Mesenteric fat pad (tissue), 1 donor: ENCODE data around the gene LAMA4. TPM values are rescaled to one million over a fixed set of nuclear protein-coding genes. Genes with fewer than 3 reads are reported as not detected.
"Not testable (repeated sequence)": the region's sequence is repeated elsewhere in the genome, so short reads cannot be mapped to it uniquely, and the experiment has no call there.

Experiments
- DNase-seq: peaks from one replicate; pipeline ENCODE4 v3.0.0-alpha.2; 2020; ENCODE audit warnings: low spot score
- total RNA-seq: library from RNA; stranded (reverse); fragmentation: NEBNext Ultra II Directional; extraction: Animal tissue kit (Norgen Biotek cat#: 25700); gene quantifications from one replicate; pipeline ENCODE4 v1.2.1, GENCODE V29; 2021
- donor health status: DM: yes; HTN: yes; CAD: no.

The LAMA4 gene
- total RNA-seq, 1 donor from 2014 or later: 418 TPM

- no peak for DNase-seq
Observed at GRCh38 chr6:112215488-112216284, 38.7 kb downstream of the LAMA4 start.

- DNase-seq: no peak
Observed at GRCh38 chr6:112214739-112215269, 39.6 kb downstream of the LAMA4 start.

- DNase-seq: no peak
Observed at GRCh38 chr6:112210852-112211251, 43.5 kb downstream of the LAMA4 start.

- no peak for DNase-seq
Observed at GRCh38 chr6:112209131-112209530, 45.2 kb downstream of the LAMA4 start.

- no peak for DNase-seq
Observed at GRCh38 chr6:112207776-112208175, 46.6 kb downstream of the LAMA4 start.

- no peak for DNase-seq
Observed at GRCh38 chr6:112207131-112207530, 47.2 kb downstream of the LAMA4 start.

GRCh38 chr6:112206110-112206458, 48.3 kb downstream of the LAMA4 start:
- DNase-seq: no peak

GRCh38 chr6:112205427-112206109, 48.8 kb downstream of the LAMA4 start:
- DNase-seq: no peak

- DNase-seq: no peak
Observed at GRCh38 chr6:112204350-112204706, 50.0 kb downstream of the LAMA4 start.

GRCh38 chr6:112203577-112204349, 50.6 kb downstream of the LAMA4 start:
- no peak for DNase-seq

GRCh38 chr6:112202639-112203341, 51.6 kb downstream of the LAMA4 start:
- DNase-seq: no peak

GRCh38 chr6:112200185-112200914, 54.0 kb downstream of the LAMA4 start:
- DNase-seq: not testable (repeated sequence)

- no peak for DNase-seq
Observed at GRCh38 chr6:112199001-112199403, 55.4 kb downstream of the LAMA4 start.

GRCh38 chr6:112198582-112198981, 55.8 kb downstream of the LAMA4 start:
- DNase-seq: no peak

GRCh38 chr6:112197636-112198035, 56.7 kb downstream of the LAMA4 start:
- DNase-seq: no peak

- DNase-seq: no peak
Observed at GRCh38 chr6:112196306-112196705, 58.1 kb downstream of the LAMA4 start.

GRCh38 chr6:112195166-112195565, 59.2 kb downstream of the LAMA4 start:
- DNase-seq: no peak

- no peak for DNase-seq
Observed at GRCh38 chr6:112194511-112194910, 59.9 kb downstream of the LAMA4 start.

- DNase-seq: no peak
Observed at GRCh38 chr6:112193535-112194051, 60.8 kb downstream of the LAMA4 start.

GRCh38 chr6:112193117-112193516, 61.2 kb downstream of the LAMA4 start:
- no peak for DNase-seq
